Measurements from ENCODE around the gene FOXC1.

DNA sequence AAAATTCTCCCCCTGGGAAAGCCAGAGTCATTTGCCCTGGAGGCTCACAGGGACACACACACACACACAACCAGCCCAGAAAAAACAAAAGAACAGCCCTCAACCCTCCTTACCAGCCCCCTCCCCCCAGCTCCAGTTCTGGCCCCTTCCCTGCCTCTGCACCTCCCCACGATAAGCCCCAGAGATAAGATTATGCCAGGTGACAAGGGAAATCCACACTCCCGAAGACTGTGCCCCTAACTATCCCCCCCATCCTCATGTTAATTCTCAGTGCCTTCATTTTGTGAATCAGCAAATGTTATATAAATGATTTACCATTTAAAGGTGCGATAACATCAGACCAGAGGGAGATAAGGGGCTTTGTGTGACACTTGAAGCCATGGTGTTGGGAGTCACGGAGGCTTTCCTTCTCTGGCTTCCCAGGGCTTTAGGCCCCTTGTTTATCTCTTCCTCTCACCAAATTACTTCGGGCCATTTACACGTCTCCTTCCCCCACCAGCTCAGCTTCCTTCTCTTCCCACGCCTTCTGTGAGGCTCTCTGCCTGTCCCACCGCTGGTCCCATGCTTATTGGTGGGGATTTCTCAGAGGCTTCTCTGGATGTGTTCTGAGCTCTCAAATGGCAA, 12.5 kb upstream of the FOXC1 start:
- TF ChIP-seq, protein P1, sequence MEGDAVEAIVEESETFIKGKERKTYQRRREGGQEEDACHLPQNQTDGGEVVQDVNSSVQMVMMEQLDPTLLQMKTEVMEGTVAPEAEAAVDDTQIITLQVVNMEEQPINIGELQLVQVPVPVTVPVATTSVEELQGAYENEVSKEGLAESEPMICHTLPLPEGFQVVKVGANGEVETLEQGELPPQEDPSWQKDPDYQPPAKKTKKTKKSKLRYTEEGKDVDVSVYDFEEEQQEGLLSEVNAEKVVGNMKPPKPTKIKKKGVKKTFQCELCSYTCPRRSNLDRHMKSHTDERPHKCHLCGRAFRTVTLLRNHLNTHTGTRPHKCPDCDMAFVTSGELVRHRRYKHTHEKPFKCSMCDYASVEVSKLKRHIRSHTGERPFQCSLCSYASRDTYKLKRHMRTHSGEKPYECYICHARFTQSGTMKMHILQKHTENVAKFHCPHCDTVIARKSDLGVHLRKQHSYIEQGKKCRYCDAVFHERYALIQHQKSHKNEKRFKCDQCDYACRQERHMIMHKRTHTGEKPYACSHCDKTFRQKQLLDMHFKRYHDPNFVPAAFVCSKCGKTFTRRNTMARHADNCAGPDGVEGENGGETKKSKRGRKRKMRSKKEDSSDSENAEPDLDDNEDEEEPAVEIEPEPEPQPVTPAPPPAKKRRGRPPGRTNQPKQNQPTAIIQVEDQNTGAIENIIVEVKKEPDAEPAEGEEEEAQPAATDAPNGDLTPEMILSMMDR (IDR thresholded peaks at IDR 0.05; ENCODE audit: low read depth, low read length) = no peak
- TF ChIP-seq, protein P2, sequence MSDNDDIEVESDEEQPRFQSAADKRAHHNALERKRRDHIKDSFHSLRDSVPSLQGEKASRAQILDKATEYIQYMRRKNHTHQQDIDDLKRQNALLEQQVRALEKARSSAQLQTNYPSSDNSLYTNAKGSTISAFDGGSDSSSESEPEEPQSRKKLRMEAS (IDR thresholded peaks at IDR 0.05; ENCODE audit: low read depth, low read length) = no peak

Measured in NB4 (cell line).